Measurements from ENCODE around the gene FNDC3B.

FNDC3B gene

GRCh38 chr3:172379372-172379771, 340.0 kb downstream of the FNDC3B start:
- TF ChIP-seq, protein P1, sequence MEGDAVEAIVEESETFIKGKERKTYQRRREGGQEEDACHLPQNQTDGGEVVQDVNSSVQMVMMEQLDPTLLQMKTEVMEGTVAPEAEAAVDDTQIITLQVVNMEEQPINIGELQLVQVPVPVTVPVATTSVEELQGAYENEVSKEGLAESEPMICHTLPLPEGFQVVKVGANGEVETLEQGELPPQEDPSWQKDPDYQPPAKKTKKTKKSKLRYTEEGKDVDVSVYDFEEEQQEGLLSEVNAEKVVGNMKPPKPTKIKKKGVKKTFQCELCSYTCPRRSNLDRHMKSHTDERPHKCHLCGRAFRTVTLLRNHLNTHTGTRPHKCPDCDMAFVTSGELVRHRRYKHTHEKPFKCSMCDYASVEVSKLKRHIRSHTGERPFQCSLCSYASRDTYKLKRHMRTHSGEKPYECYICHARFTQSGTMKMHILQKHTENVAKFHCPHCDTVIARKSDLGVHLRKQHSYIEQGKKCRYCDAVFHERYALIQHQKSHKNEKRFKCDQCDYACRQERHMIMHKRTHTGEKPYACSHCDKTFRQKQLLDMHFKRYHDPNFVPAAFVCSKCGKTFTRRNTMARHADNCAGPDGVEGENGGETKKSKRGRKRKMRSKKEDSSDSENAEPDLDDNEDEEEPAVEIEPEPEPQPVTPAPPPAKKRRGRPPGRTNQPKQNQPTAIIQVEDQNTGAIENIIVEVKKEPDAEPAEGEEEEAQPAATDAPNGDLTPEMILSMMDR (IDR thresholded peaks at IDR 0.05; ENCODE audit: low read length, missing control alignments) = no peak
- DNase-seq (ENCODE audit: low read depth) = no peak

GRCh38 chr3:172380632-172381031, 341.3 kb downstream of the FNDC3B start:
- no peak overlapping the region for H3K4me3 ChIP-seq (replicated peaks; ENCODE audit: low read depth, low read length)
- no peak for DNase-seq (ENCODE audit: low read depth)
- TF ChIP-seq, protein P1 (IDR thresholded peaks at IDR 0.05; ENCODE audit: low read length, missing control alignments) = no peak

More at GRCh38 chr3:172379372-172379771, 340.0 kb downstream of the FNDC3B start:
- H3K4me3 ChIP-seq (replicated peaks; ENCODE audit: low read depth, low read length) = no peak overlapping the region

GRCh38 chr3:172383306-172383796, 344.0 kb downstream of the FNDC3B start:
- no peak overlapping the region for H3K4me3 ChIP-seq (replicated peaks; ENCODE audit: low read depth, low read length)
- DNase-seq (ENCODE audit: low read depth) = no peak
- TF ChIP-seq, protein P1 (IDR thresholded peaks at IDR 0.05; ENCODE audit: low read length, missing control alignments) = no peak

DNA sequence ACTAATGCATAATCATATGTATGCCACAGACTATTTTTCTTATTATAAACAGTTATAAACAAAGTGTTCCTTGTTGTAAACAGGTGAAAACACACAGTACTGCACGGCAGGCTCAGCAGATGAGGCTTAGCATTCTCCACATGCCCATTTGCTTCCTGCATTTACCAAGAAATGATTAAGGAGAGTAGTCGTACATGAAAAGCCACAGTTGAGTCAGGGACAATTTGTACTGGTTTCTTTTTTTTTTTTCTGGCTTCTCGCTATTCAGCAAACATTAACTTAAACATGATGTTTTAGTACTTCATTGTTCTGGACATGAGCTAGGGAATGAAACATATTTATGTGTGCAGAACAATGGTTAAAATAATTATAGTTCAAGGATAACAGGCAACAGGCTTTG, 345.5 kb downstream of the FNDC3B start:
- no peak for DNase-seq (ENCODE audit: low read depth)
- H3K4me3 ChIP-seq (replicated peaks; ENCODE audit: low read depth, low read length) = no peak overlapping the region
- TF ChIP-seq, protein P1 (IDR thresholded peaks at IDR 0.05; ENCODE audit: low read length, missing control alignments) = no peak

- DNase-seq (ENCODE audit: low read depth) = no peak
- H3K4me3 ChIP-seq (replicated peaks; ENCODE audit: low read depth, low read length) = no peak overlapping the region
- TF ChIP-seq, protein P1 (IDR thresholded peaks at IDR 0.05; ENCODE audit: low read length, missing control alignments) = no peak
Measured at GRCh38 chr3:172387728-172388127, 348.4 kb downstream of the FNDC3B start.

DNA sequence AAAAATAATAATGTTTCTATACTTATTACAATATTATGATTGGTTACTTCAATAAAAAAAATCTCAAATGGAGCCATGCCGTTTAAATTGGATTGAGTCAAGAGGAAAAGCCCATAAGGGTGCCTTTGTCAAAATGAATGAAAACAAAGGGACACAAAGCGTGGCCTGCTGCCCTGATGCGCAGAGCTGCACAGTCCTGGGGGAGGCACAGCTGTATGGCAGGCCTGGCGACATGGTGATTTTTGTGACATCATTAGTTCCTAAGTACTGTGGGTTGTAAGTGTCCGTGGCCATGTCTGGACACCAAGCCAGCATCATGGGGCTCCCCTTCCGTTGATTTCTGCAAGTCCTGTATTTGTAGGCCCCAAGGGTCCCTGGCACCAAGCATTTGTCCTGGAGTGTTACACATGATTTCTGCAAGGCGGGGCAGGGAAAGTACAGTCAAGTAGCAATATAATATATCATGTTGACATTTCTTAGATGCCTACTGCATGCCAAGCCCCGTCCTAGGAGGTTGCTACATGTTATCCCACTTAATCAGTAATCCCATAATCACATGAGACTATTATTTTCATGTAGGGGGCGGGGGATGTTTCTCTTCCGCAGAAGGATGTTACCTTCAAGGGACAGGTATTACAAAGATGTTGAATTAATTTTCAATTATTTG, 349.2 kb downstream of the FNDC3B start:
- no peak overlapping the region for H3K4me3 ChIP-seq (replicated peaks; ENCODE audit: low read depth, low read length)
- no peak for DNase-seq (ENCODE audit: low read depth)
- TF ChIP-seq, protein P1 (IDR thresholded peaks at IDR 0.05; ENCODE audit: low read length, missing control alignments) = no peak

DNA sequence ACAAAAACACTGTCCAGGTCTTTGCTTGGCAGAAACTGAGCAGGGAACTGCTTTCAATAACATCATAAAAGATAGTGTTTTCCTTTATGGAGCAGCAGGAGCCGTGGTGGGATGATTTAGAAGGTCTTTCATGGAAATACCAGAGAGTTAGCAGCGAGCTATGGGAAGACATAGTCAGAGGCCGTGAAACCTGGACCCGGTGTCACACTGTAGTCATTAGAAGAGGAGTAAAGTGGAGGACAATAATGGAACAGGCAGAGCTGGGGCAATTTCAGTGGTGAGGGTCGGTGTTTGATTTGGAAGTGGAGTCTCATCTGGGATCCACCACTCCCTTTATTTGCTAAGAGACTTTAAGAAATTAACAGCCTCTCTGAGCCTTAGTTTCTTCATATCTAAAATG, 351.4 kb downstream of the FNDC3B start:
- TF ChIP-seq, protein P1 (IDR thresholded peaks at IDR 0.05; ENCODE audit: low read length, missing control alignments) = no peak
- no peak overlapping the region for H3K4me3 ChIP-seq (replicated peaks; ENCODE audit: low read depth, low read length)
- DNase-seq (ENCODE audit: low read depth) = no peak
